ENCODE measurements around the gene ABCC1. TPM values are rescaled to one million over a fixed set of nuclear protein-coding genes. Genes with fewer than 3 reads are reported as not detected.

The ABCC1 gene
- total and polyA plus RNA-seq, 2 of the 8 experiments (the other 6 are each of a cell fraction or from before 2014, with no cell fraction given), result 42.6 to 66.8 TPM

DNA sequence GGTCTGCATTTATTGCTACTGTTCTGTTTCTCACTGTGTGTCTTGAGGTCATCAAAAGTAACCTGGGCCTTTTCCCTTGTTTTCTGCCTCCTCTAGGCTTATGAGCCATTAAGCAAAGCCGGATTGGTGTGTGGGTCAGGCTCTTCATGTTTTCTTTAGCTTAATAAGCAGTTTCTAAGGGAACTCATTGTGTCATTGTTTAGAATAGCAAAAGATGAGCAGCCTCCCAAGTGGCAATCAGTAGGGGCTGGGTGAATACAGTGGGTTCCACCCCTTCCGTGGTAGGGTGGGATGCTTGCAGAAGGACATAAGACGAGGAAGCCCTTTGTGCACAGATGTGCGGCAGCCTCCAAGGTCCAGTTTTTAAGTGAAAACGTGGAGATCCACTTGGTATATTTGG is 34.5 kb downstream of the ABCC1 start:
- CTCF ChIA-PET (ENCODE audit: partially characterized antibody), result interaction anchor here (1.5 kb wide), 2 partner anchors 9 to 206 kb away, joined by 3 to 4 read pairs; no protein-coding TSS in a partner anchor
- POLR2A ChIA-PET (ENCODE audit: partially characterized antibody), result interaction anchor here (1.2 kb wide), 1 partner anchor 14 kb away, joined by 3 read pairs; no protein-coding TSS in a partner anchor
- Histone ChIP-seq H3K79me1 (ENCODE audit: low read depth, low read length) (peaks cover 15% of the 10 kb centered on the region; the same call in 1 of the 2 replicates), H3K4ac (replicated peaks; ENCODE audit: insufficient read length, low read depth, low read length) (no peak overlapping the region), H3K4me3 (ENCODE audit: extremely low read depth in 1 of 4, insufficient read depth in 2 of 4, low read depth in 3 of 4, low read length in 4 of 4) (no peak overlapping the region), H3K23ac (ENCODE audit: insufficient read length) (no peak overlapping the region), H3K56ac (replicated peaks; ENCODE audit: insufficient read length, low read depth, low read length) (no peak overlapping the region), H3K9ac (replicated peaks in 1 of 4; ENCODE audit: extremely low read depth in 1 of 4, low read depth in 3 of 4, low read length in 3 of 4) (no peak overlapping the region), H3K79me2 (ENCODE audit: control insufficient read depth in 1 of 2, insufficient read depth in 2 of 2, low read length in 2 of 2) (peaks cover 2 to 88% of the 10 kb centered on the region in 2 experiments; a peak in 2 of 4 replicates), H2BK12ac (ENCODE audit: low read depth, low read length) (no peak overlapping the region), H2BK120ac (replicated peaks; ENCODE audit: low read depth, low read length) (no peak overlapping the region), H3K14ac (ENCODE audit: insufficient read length) (no peak overlapping the region), H3K27ac (ENCODE audit: low read depth, low read length) (no peak overlapping the region), H3K27me3 (replicated peaks in 1 of 4; ENCODE audit: control insufficient read depth in 3 of 4, extremely low read depth in 1 of 4, insufficient read depth in 3 of 4, low read length in 3 of 4) (no peaks in the 10 kb centered on the region), H3K36me3 (ENCODE audit: control insufficient read depth in 2 of 4, insufficient read depth in 4 of 4, low read length in 3 of 4) (peaks cover 0 to 20% (median 2%) of the 10 kb centered on the region in 4 experiments; a peak in 3 of 8 replicates), H2BK15ac (ENCODE audit: low read length) (no peak overlapping the region), H3K18ac (ENCODE audit: extremely low read depth, low read length) (no peak overlapping the region), H4K20me1 (replicated peaks in 1 of 2; ENCODE audit: control insufficient read depth in 1 of 2, insufficient read depth in 2 of 2, low read length in 2 of 2) (peaks cover 14 to 22% of the 10 kb centered on the region in 2 experiments), H3K9me3 (ENCODE audit: insufficient read depth in 2 of 2, low read depth in 1 of 2, low read length in 1 of 2) (peaks cover 24 to 31% of the 10 kb centered on the region in 2 experiments), H2AK5ac (ENCODE audit: low read depth, low read length) (no peak overlapping the region), H4K8ac (ENCODE audit: extremely low read depth, insufficient read depth, low read length) (no peak overlapping the region), H3K23me2 (ENCODE audit: low read depth, low read length) (no peaks in the 10 kb centered on the region), H3K4me2 (ENCODE audit: insufficient read depth in 1 of 2, low read depth in 2 of 2, low read length in 2 of 2) (no peak overlapping the region), H4K5ac (ENCODE audit: insufficient read length, low read depth, low read length) (no peak overlapping the region), H3K4me1 (replicated peaks in 1 of 4; ENCODE audit: control insufficient read depth in 3 of 4, insufficient read depth in 4 of 4, low read length in 3 of 4) (peaks cover 0 to 13% (median 0%) of the 10 kb centered on the region in 4 experiments; a peak in 2 of 7 replicates), H2BK20ac (ENCODE audit: low read length) (no peak overlapping the region), H2AFZ (ENCODE audit: low read length) (no peak overlapping the region), H2BK5ac (ENCODE audit: low read depth, low read length) (no peak overlapping the region), H4K91ac (replicated peaks; ENCODE audit: insufficient read length, low read length) (no peak overlapping the region)
- FAIRE-seq (no peak), DNase-seq (ENCODE audit: low read depth in 1 of 2, low spot score in 2 of 2) (no peak)
- 85% methylated on average over 5 of the region's 5 CpGs; no CpG with 5 or more reads in 1 of the 2 experiments for WGBS, 2 experiments (ENCODE audit: extremely low coverage in 1 of 2, insufficient coverage in 1 of 2, insufficient read length in 1 of 2, insufficient replicate concordance in 2 of 2, low coverage in 1 of 2, low lambda C conversion rate in 2 of 2, missing lambda C conversion rate in 1 of 2)
- TF ChIP-seq POLR2AphosphoS5 (IDR thresholded peaks at IDR 0.05; ENCODE audit: low read depth, low read length), result no peak
- TF ChIP-seq RNF2 (IDR thresholded peaks at IDR 0.05; ENCODE audit: borderline replicate concordance, low read depth, low read length, missing control alignments, poor library complexity, severe bottlenecking), result no peak
- no peak for TF ChIP-seq TAF1 (IDR thresholded peaks at IDR 0.05; ENCODE audit: low read depth, low read length)
- no peak for TF ChIP-seq CHD2 (IDR thresholded peaks at IDR 0.05; ENCODE audit: low read length)
- TF ChIP-seq RBBP5 (IDR thresholded peaks at IDR 0.05; ENCODE audit: borderline replicate concordance, low read depth, low read length), result no peak
- TF ChIP-seq NANOG (IDR thresholded peaks at IDR 0.05; ENCODE audit: insufficient read depth, low read depth, low read length, poor library complexity, severe bottlenecking), result no peak
- TF ChIP-seq FOSL1 (IDR thresholded peaks at IDR 0.05; ENCODE audit: insufficient read depth, low read depth, low read length), result no peak
- no peak for TF ChIP-seq GABPA (IDR thresholded peaks at IDR 0.05; ENCODE audit: borderline replicate concordance, insufficient read depth, low read length)
- no peak for TF ChIP-seq CHD1 (IDR thresholded peaks at IDR 0.05; ENCODE audit: low read depth, low read length)
- no peak for TF ChIP-seq KDM1A (IDR thresholded peaks at IDR 0.05; ENCODE audit: borderline replicate concordance, low read length)
- no peak for TF ChIP-seq SUZ12 (IDR thresholded peaks at IDR 0.05; ENCODE audit: low read length)
- TF ChIP-seq HDAC6 (IDR thresholded peaks at IDR 0.05; ENCODE audit: low read depth, low read length), result no peak
- no peak for TF ChIP-seq KDM4A (IDR thresholded peaks at IDR 0.05; ENCODE audit: low read depth, low read length, severe bottlenecking)
